ENCODE results near the gene GREM1.

Gene GREM1

DNA sequence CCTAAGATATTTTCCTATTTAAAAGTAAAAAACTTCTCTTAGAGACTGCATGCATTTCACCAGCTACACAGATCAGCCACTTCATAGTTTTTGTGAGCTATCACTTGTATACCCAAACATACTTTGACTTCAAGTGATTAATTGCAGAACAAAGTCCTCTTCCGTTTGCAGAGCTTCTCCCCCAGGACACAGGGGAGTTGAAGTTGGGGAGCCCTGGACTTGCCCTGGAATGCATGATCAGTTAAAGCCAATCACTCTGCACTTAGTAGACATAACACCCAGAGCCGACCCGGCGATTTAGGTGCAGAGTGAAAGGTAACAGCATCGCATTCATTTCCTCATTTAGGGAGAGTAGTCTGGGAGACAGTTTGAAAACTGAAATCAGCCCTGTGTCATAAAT lies 70.1 kb downstream of the GREM1 start:
- TF ChIP-seq, protein P1, sequence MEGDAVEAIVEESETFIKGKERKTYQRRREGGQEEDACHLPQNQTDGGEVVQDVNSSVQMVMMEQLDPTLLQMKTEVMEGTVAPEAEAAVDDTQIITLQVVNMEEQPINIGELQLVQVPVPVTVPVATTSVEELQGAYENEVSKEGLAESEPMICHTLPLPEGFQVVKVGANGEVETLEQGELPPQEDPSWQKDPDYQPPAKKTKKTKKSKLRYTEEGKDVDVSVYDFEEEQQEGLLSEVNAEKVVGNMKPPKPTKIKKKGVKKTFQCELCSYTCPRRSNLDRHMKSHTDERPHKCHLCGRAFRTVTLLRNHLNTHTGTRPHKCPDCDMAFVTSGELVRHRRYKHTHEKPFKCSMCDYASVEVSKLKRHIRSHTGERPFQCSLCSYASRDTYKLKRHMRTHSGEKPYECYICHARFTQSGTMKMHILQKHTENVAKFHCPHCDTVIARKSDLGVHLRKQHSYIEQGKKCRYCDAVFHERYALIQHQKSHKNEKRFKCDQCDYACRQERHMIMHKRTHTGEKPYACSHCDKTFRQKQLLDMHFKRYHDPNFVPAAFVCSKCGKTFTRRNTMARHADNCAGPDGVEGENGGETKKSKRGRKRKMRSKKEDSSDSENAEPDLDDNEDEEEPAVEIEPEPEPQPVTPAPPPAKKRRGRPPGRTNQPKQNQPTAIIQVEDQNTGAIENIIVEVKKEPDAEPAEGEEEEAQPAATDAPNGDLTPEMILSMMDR (conservative IDR thresholded peaks at IDR 0.05) = no peak
- no peak overlapping the region for H3K27ac ChIP-seq

DNA sequence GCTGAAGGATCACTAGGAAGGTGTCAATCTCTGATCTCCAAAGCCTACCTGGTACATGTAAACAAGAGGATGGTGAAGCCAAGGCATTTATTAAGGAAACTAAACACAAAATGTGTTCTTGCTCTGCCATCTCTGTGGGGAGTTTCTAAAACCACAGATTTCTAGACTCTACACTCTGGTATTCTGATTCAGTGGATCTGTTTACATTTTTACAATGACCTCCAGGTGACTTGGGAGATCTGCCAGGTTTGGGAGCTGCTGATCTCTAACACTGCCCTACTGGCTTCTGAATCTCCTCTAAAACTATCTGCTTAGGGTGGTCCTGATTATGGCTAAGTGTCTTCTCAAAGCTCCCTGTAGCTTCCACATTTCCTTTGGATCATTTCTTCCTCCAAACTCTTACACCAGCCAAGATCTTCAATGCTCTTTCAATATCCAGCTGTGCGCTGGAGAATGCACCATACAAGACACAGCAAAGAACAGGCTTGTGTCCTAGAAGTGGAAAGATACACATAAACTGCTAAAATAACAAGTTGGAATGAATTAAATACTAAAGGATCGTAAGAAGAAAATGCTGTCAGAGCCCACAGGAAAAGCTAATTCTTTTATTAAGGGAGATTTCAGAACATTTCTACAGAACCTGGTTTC lies 72.7 kb downstream of the GREM1 start:
- no peak overlapping the region for H3K27ac ChIP-seq
- TF ChIP-seq, protein P1 (conservative IDR thresholded peaks at IDR 0.05) = no peak

DNA sequence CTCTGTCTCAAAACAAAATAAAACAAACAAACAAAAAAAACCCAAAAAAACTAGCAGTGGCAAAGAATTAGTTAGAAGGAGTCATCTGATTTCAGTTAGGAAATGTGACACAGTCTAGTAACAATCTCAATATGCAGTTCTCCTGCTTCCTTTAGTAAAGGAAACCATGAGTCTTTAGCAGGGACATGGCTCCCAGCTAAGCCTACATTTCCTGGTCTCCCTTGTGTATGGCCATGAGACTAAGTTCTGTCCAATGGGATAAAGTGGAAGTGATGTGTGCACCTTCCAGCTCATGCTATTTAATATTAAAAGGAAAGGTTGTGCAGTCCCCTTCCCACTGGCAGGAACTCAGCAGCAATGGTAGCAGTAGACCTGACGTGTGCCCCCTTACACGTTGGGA lies 74.6 kb downstream of the GREM1 start:
- TF ChIP-seq, protein P1 (conservative IDR thresholded peaks at IDR 0.05) = no peak

More for the DNA sequence above, 74.6 kb downstream of the GREM1 start:
- H3K27ac ChIP-seq = no peak overlapping the region
